Measurements from ENCODE around the gene KIAA0586.

KIAA0586 gene

DNA sequence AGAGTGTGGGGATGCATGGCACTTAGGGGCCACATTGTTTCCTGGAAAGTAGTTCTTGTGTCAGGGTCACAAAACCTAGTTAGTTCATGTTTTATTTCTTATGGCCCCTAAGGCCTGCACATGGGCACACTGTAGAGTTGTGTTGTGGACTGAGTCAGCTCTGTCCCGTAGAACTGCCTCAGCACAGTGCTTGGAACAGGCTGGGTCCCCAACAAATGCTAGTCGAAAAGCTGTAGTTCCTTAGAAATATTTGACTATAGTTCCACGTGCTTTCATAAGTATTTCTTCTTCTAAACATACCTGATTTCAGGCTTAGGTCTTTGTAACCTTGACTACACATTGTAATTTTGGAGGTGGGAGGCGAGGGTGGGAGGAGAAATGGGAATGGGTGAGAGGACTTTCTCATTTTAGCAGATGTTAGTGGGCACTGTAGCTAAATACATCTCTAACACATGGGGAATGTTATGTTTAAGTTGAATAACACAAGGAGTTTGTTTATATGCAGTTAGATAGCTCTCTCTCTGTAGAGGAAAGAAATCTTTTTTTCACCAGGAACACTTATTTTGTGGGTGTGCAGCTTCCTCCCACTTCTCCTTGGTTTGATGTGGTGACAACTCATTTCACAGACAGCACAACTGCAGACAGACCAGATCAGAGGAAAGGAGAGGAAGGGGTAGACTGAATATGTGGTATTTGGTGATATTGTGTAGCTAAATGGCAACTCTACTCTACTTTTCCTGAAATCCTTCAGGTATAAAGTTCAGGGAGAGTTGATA lies 170.7 kb downstream of the KIAA0586 start:
- DNase-seq (ENCODE audit: low spot score), result no peak

DNA sequence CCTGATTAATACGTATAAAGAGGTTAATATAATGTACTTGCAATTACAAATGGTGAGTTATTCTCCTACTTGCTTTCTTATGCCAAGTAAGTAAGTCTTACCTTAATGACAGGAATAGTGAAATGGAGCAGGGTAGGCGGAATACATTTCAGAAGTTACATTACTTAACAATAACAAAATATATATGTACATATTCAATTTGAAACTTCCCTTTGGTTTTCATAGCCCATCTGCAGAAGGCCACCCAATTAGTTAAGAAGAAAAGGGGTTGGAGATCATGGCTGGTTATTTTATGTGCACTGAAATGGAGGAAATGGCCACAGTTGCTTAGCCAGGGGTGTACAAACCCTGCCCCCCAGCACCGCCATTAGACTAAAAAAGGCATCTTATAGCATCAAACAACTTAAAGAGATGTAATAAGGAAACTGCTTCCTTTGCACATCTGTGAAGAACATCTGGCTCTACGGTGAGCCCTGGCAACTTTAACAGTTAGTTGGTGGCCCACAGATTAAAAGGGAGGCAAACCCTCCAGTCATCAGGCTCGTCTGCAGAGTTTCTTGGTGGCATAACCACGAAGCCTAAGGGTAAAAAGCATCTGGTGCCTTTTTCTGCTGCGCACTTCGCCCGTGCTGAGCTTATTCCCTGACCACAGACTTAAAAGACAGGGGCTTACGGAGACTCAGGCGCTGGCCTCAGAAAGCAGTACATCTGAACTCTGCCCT lies 171.4 kb downstream of the KIAA0586 start:
- no peak for DNase-seq (ENCODE audit: low spot score)

DNA sequence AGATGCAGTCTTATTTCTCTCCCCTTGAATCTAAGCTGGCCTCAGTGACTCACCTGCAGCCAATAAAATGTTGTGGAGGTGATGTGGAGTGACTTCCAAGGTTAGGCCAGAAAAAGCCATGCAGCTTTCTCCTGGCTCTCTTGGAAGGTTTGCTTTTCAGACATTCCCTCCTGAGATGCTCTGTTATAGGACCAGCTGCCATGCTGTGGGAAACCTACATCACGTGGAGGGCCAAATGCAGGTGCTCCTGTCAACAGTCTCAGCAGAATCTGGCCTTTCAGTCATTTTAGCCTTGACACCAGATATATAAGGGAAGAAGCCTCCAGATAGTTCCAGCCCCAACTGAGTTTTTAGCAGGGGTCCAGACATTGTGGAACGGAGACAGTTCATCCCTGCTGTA lies 172.2 kb downstream of the KIAA0586 start:
- DNase-seq (ENCODE audit: low spot score), result no peak
